HepG2 (cell line): Measurements from ENCODE around the gene TMEM8B. TPM values are rescaled to one million over a fixed set of nuclear protein-coding genes. Genes with fewer than 3 reads are reported as not detected.

ENCODE experiments used
- ATAC-seq: fragments of 200-7000 bp; cut with Tn5 transposase; 3 replicates; pipeline ENCODE4 v1.9.1; 2020; ENCODE audit warnings: mild to moderate bottlenecking, moderate library complexity
- BruUV-seq: library from RNA; stranded (reverse); fragments of 400-500 nt; replicated peaks from 2 replicates; lab custom pipeline; 2021; lab: Mats Ljungman, UMichigan
- CTCF ChIA-PET: fragments of 300-600 bp; formaldehyde crosslinking; extraction: SDS; loops from one replicate; lab custom pipeline; 2021; ENCODE audit warnings: low total read pairs, inconsistent platforms, low intra/inter-chr PET ratio; lab: Yijun Ruan, JAX
- POLR2A ChIA-PET: fragments of 350-600 bp; sonication (Branson Sonifier 250); formaldehyde crosslinking; loops from one replicate; lab custom pipeline; 2020; ENCODE audit warnings: antibody characterized with exemption, inconsistent platforms; lab: Yijun Ruan, JAX
- DNase-seq: peaks from one replicate; pipeline ENCODE4 v3.0.0-alpha.2; 2015; ENCODE audit warnings: low spot score
- FAIRE-seq: peaks from 3 replicates; lab custom pipeline; 2011; peaks lifted over from hg19 to GRCh38; lab: Jason Lieb, UNC
- H2AFZ ChIP-seq: one replicate; pipeline ENCODE4 v1.6.1; 2011; ENCODE audit warnings: low read length, inconsistent platforms
- H3K27ac ChIP-seq: fragments of 300-600 bp; 3 replicates; pipeline ENCODE4 v1.8.0; 2011; ENCODE audit warnings: mixed run types, mild to moderate bottlenecking, mixed read lengths, low read length, inconsistent platforms; ENCODE audit not compliant: insufficient read depth; ENCODE audit errors: extremely low read length
- H3K27me3 ChIP-seq, 2 experiments: fragments of 200-600 bp in 1 of 2; 2 replicates in 1 of 2; 3 replicates in 1 of 2; pipeline versions ENCODE4 v1.6.0 to v1.8.0; 2011; ENCODE audit warnings: low read length in 2 of 2, mild to moderate bottlenecking in 2 of 2, moderate library complexity in 2 of 2, inconsistent platforms in 1 of 2; ENCODE audit not compliant: insufficient read depth in 2 of 2, control insufficient read depth in 1 of 2
- H3K36me3 ChIP-seq, 2 experiments: fragments of 200-600 bp in 1 of 2; replicated peaks in 1 of 2; 2 replicates in 1 of 2; 3 replicates in 1 of 2; pipeline versions ENCODE4 v1.5.1 to v1.8.0; 2011; ENCODE audit warnings: low read length in 2 of 2, inconsistent platforms in 1 of 2; ENCODE audit not compliant: insufficient read depth in 2 of 2, control insufficient read depth in 1 of 2
- H3K4me1 ChIP-seq: 2 replicates; pipeline ENCODE4 v1.5.1; 2012; ENCODE audit warnings: low read length, inconsistent platforms; ENCODE audit not compliant: insufficient read depth
- H3K4me2 ChIP-seq: 2 replicates; pipeline ENCODE4 v1.6.0; 2011; ENCODE audit warnings: low read depth, low read length, inconsistent platforms
- H3K4me3 ChIP-seq, 3 experiments: fragments of 200-600 bp in 1 of 3; sonication (generic), shearing (Covaris generic) in 1 of 3; replicated peaks in 1 of 3; 2 replicates each; pipeline ENCODE4 v1.5.1; 2011 to 2016; ENCODE audit warnings: low read length in 3 of 3, inconsistent platforms in 2 of 3, low read depth in 2 of 3, mild to moderate bottlenecking in 2 of 3, control low read depth in 1 of 3, mixed read lengths in 1 of 3; ENCODE audit not compliant: insufficient read depth in 1 of 3
- H3K79me2 ChIP-seq: one replicate; pipeline ENCODE4 v1.6.1; 2011; ENCODE audit warnings: low read length, inconsistent platforms; ENCODE audit not compliant: insufficient read depth
- H3K9ac ChIP-seq: 2 replicates; pipeline ENCODE4 v1.6.0; 2011; ENCODE audit warnings: mild to moderate bottlenecking, low read depth, low read length, inconsistent platforms; ENCODE audit not compliant: insufficient read depth
- H3K9me3 ChIP-seq: 2 replicates; pipeline ENCODE4 v1.5.1; 2012; ENCODE audit warnings: mild to moderate bottlenecking, low read length
- H4K20me1 ChIP-seq: 2 replicates; pipeline ENCODE4 v1.6.0; 2011; ENCODE audit warnings: inconsistent platforms, mild to moderate bottlenecking, low read length, moderate library complexity; ENCODE audit not compliant: insufficient read depth
- ARID2 ChIP-seq: sonication (generic); formaldehyde crosslinking; IDR thresholded peaks from 2 replicates; pipeline ENCODE4 v1.8.1; 2022; ENCODE audit warnings: mild to moderate bottlenecking, missing genetic modification reagents, borderline replicate concordance
- ARID4A ChIP-seq: sonication (generic); formaldehyde crosslinking; IDR thresholded peaks from 2 replicates; pipeline ENCODE4 v1.5.0; 2020; ENCODE audit warnings: mild to moderate bottlenecking, missing genetic modification reagents, borderline replicate concordance
- FOSL2 ChIP-seq: sonication (generic); formaldehyde crosslinking; IDR thresholded peaks from 2 replicates; pipeline ENCODE4 v1.4.0; 2020; ENCODE audit warnings: missing genetic modification reagents
- HNF1A ChIP-seq, 2 experiments: sonication (generic) in 1 of 2; formaldehyde crosslinking in 1 of 2; IDR thresholded peaks; 2 replicates each; pipeline versions ENCODE4 v1.4.0 to v1.6.1; 2016 to 2020; ENCODE audit warnings: borderline replicate concordance in 1 of 2, low read depth in 1 of 2, mild to moderate bottlenecking in 1 of 2, missing genetic modification reagents in 1 of 2
- HNF4A ChIP-seq: sonication (generic); formaldehyde crosslinking; IDR thresholded peaks from 2 replicates; pipeline ENCODE4 v1.4.0; 2020; ENCODE audit warnings: missing genetic modification reagents
- KDM3A ChIP-seq: IDR thresholded peaks from 2 replicates; pipeline ENCODE4 v1.6.1; 2018; ENCODE audit warnings: low read depth, missing compliant biosample characterization
- MAFG ChIP-seq: sonication (generic); formaldehyde crosslinking; IDR thresholded peaks from 2 replicates; pipeline ENCODE4 v1.5.1; 2020; ENCODE audit warnings: mild to moderate bottlenecking, missing genetic modification reagents
- NFKB2 ChIP-seq: sonication (generic); formaldehyde crosslinking; IDR thresholded peaks from 2 replicates; pipeline ENCODE4 v1.4.0; 2020; ENCODE audit warnings: missing genetic modification reagents, borderline replicate concordance
- NR2F1 ChIP-seq, 2 experiments: fragments of 450-650 bp in 1 of 2; formaldehyde crosslinking in 1 of 2; IDR thresholded peaks; 2 replicates each; pipeline versions ENCODE4 v1.5.0 to v1.6.1; 2016 to 2020; ENCODE audit warnings: mild to moderate bottlenecking in 1 of 2, missing compliant biosample characterization in 1 of 2, missing genetic modification reagents in 1 of 2, moderate library complexity in 1 of 2
- RXRA ChIP-seq: sonication (generic); formaldehyde crosslinking; IDR thresholded peaks from 2 replicates; pipeline ENCODE4 v1.5.1; 2020; ENCODE audit warnings: missing genetic modification reagents
- SALL1 ChIP-seq: sonication (generic); formaldehyde crosslinking; IDR thresholded peaks from 2 replicates; pipeline ENCODE4 v1.8.0; 2022; ENCODE audit warnings: mild to moderate bottlenecking, missing genetic modification reagents
- TMF1 ChIP-seq: sonication (generic); formaldehyde crosslinking; IDR thresholded peaks from 2 replicates; pipeline ENCODE4 v1.8.1; 2022; ENCODE audit warnings: low read depth, missing genetic modification reagents
- ZNF839 ChIP-seq: sonication (generic); formaldehyde crosslinking; IDR thresholded peaks from 2 replicates; pipeline ENCODE4 v1.4.0; 2020; ENCODE audit warnings: missing genetic modification reagents, mild to moderate bottlenecking, borderline replicate concordance
- WGBS: methylation state at CpG from one replicate; pipeline ENCODE4 v1.1.6; 2017; ENCODE audit warnings: low lambda C conversion rate; 5-methylcytosine and 5-hydroxymethylcytosine counted together
- in situ Hi-C: cut with HindIII; loops from 2 replicates; pipeline ENCODE4 v1.10.0; 2017; ENCODE audit warnings: low pct_unique_long_range_greater_than_20kb; ENCODE audit not compliant: extremely low pct_ligation_motif_present
- intact Hi-C: fragments of 100-400 bp; cut with micrococcal nuclease; formaldehyde crosslinking; loops from one replicate; pipeline ENCODE4 v1.10.0; 2022; ENCODE audit not compliant: unreplicated experiment
- polyA plus RNA-seq, 8 experiments: library from polyadenylated mRNA; depleted of rRNA in 3 of 8; stranded (reverse) in 7 of 8; unstranded in 1 of 8; fragments of >200 nt; fragmentation: Illumina TruSeq in 4 of 8; extraction: Trizol in 4 of 8; gene quantifications; 2 replicates each; pipeline versions ENCODE4 v1.2.1 to v1.2.3, GENCODE V29; 2011 to 2016; ENCODE audit warnings: low read depth in 4 of 8, missing spikeins in 1 of 8, mixed read lengths in 1 of 8; ENCODE audit not compliant: insufficient read depth in 1 of 8
- total RNA-seq, 5 experiments: library from RNA; depleted of rRNA; stranded (reverse); fragments of >200 nt; fragmentation: Illumina TruSeq; extraction: Trizol; gene quantifications; 2 replicates each; pipeline ENCODE4 v1.2.3, GENCODE V29; 2016; ENCODE audit warnings: low read depth in 1 of 5

The TMEM8B gene
- total and polyA plus RNA-seq, 2 of the 13 experiments (the other 11 are each of a cell fraction or from before 2014, with no cell fraction given): 2.1 to 2.7 TPM

- in situ Hi-C loops (no loop called here), intact Hi-C loops (no loop called here)
- Histone ChIP-seq H3K4me2 (peak overlapping the region; percentile 47), H4K20me1 (no peaks in the 10 kb centered on the region), H3K9ac (no peak overlapping the region), H3K27ac (peak overlapping the region; percentile 43), H3K4me1 (peaks cover 60% of the 10 kb centered on the region), H3K36me3 (no peaks in the 10 kb centered on the region), H3K27me3 (no peaks in the 10 kb centered on the region; a peak in 1 of 5 replicates), H2AFZ (no peak overlapping the region), H3K4me3 (no peak overlapping the region; a peak in 1 of 6 replicates), H3K79me2 (no peaks in the 10 kb centered on the region), H3K9me3 (no peaks in the 10 kb centered on the region)
- FAIRE-seq: peak; percentile 57
- ChIA-PET POLR2A (interaction anchor here (2.3 kb wide), 1 partner anchor 20 kb away, joined by 9 read pairs; the partner anchor contains the start of gene HINT2), CTCF (no interaction called here)
- BruUV-seq: no TSS peak
- peak; percentile 37 for DNase-seq
- peak; percentile 38 for ATAC-seq
- WGBS: 55% methylated on average over 12 of the region's 14 CpGs
- TF ChIP-seq RXRA (CRISPR knock-in tag) (peak; percentile 78), FOSL2 (CRISPR knock-in tag) (peak; percentile 58), HNF4A (CRISPR knock-in tag) (peak; percentile 73), MAFG (CRISPR knock-in tag) (0 out of 2 replicates have a peak, but pooled peaks have one; percentile 16), ARID2 (no peak), KDM3A (no peak), TMF1 (no peak), NR2F1 (CRISPR knock-in tag; IDR thresholded peaks at IDR 0.05) (peak; percentile 94 to 95), ZNF839 (CRISPR knock-in tag) (no peak), HNF1A (IDR thresholded peaks at IDR 0.05; ENCODE audit: low read depth) (0 out of 2 replicates have a peak, but pooled peaks have one; percentile 25), HNF1A (CRISPR knock-in tag; IDR thresholded peaks at IDR 0.05; ENCODE audit: borderline replicate concordance) (no peak), NFKB2 (no peak), ARID4A (CRISPR knock-in tag) (peak; percentile 44; the same call in 1 of the 2 replicates), SALL1 (CRISPR knock-in tag) (peak; percentile 63; the same call in 1 of the 2 replicates)
These were observed 5.5 kb downstream of the TMEM8B start for GRCh38 chr9:35834260-35835215.
